HG03025 (cell line): ENCODE measurements around the gene ZNF425.
"Not testable (repeated sequence)": the region's sequence is repeated elsewhere in the genome, so short reads cannot be mapped to it uniquely, and the experiment has no call there.

Source experiments
- ATAC-seq: cut with Tn5 transposase; IDR thresholded peaks from one replicate; pipeline ENCODE4 v1.9.1; 2021; ENCODE audit warnings: mild to moderate bottlenecking, moderate library complexity; ENCODE audit not compliant: unreplicated experiment, low FRiP score

ZNF425 gene

GRCh38 chr7:149074116-149074885 is 51.8 kb downstream of the ZNF425 start:
- no peak for ATAC-seq

GRCh38 chr7:149072438-149072775 is 53.7 kb downstream of the ZNF425 start:
- no peak for ATAC-seq

- no peak for ATAC-seq
Observed at GRCh38 chr7:149071641-149072437, 54.3 kb downstream of the ZNF425 start.

GRCh38 chr7:149071182-149071635 is 54.9 kb downstream of the ZNF425 start:
- ATAC-seq, result no peak

GRCh38 chr7:149070372-149071125 is 55.6 kb downstream of the ZNF425 start:
- no peak for ATAC-seq

GRCh38 chr7:149067869-149068268 is 58.3 kb downstream of the ZNF425 start:
- no peak for ATAC-seq

- no peak for ATAC-seq
Observed at GRCh38 chr7:149063476-149063875, 62.6 kb downstream of the ZNF425 start.

GRCh38 chr7:149062217-149062899 is 63.8 kb downstream of the ZNF425 start:
- ATAC-seq, result not testable (repeated sequence)

GRCh38 chr7:149060156-149060555 is 66.0 kb downstream of the ZNF425 start:
- ATAC-seq, result no peak

GRCh38 chr7:149053885-149054284 is 72.2 kb downstream of the ZNF425 start:
- no peak for ATAC-seq

- ATAC-seq, result no peak
Observed at GRCh38 chr7:149053384-149053783, 72.7 kb downstream of the ZNF425 start.
